Fibroblast of lung (primary cell): Measurements from ENCODE around the gene PKNOX2.

ENCODE experiments used
- EZH2 ChIP-seq: IDR thresholded peaks from 2 replicates; pipeline ENCODE4 v1.5.1; 2012; ENCODE audit warnings: low read length, control low read depth, mild to moderate bottlenecking; ENCODE audit errors: missing control alignments
- TF ChIP-seq, protein P1 (sequence below), 2 donors: IDR thresholded peaks in 1 of 2; conservative IDR thresholded peaks in 1 of 2; 1 replicate in 1 of 2; 2 replicates in 1 of 2; pipeline ENCODE4 v1.5.1; 2011 to 2012; ENCODE audit warnings: low read length in 2 of 2, control low read depth in 1 of 2, inconsistent platforms in 1 of 2, low read depth in 1 of 2, mild to moderate bottlenecking in 1 of 2

DNA sequence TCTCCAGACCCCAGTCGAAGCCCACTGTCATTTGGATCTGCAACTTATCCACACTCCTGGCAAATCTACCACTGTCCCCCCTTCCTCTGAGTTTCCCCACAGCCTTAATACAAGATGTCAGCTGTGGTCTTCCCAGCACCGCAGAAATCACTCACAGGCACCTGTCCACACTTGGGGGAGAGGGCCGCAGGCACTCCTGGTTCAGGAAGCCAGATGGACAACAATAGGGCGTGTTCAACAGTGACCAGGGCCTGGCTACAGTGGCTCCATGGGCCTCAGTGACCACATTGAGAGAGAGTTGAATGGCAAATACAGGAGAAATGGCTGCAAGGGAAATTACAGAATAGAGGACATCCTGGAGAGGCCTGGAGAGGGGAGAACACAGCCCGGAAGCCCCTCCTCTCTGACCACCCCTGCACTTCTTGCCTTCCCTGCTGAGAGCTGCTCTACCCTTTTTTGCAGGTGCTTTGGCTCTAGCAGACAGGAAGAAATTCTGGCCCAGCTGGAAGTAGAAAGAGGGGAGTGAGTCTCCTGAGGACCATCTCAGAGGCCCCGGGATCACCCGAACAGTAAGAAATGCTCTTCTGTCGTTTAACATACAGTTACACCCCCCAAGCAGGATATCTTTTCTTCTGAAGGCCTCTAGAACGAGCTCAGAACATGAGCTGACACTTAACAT lies 166.9 kb downstream of the PKNOX2 start:
- TF ChIP-seq, protein P1, sequence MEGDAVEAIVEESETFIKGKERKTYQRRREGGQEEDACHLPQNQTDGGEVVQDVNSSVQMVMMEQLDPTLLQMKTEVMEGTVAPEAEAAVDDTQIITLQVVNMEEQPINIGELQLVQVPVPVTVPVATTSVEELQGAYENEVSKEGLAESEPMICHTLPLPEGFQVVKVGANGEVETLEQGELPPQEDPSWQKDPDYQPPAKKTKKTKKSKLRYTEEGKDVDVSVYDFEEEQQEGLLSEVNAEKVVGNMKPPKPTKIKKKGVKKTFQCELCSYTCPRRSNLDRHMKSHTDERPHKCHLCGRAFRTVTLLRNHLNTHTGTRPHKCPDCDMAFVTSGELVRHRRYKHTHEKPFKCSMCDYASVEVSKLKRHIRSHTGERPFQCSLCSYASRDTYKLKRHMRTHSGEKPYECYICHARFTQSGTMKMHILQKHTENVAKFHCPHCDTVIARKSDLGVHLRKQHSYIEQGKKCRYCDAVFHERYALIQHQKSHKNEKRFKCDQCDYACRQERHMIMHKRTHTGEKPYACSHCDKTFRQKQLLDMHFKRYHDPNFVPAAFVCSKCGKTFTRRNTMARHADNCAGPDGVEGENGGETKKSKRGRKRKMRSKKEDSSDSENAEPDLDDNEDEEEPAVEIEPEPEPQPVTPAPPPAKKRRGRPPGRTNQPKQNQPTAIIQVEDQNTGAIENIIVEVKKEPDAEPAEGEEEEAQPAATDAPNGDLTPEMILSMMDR (conservative IDR thresholded peaks at IDR 0.05 in 1 of 2, IDR thresholded peaks at IDR 0.05 in 1 of 2; ENCODE audit: low read depth in 1 of 2, low read length in 2 of 2), result no peak
- no peak for TF ChIP-seq EZH2
